ENCODE results near the gene RPS6KA6.

The RPS6KA6 gene

GRCh38 chrX:84187533-84188319 lies at the start of gene RPS6KA6:
Gene RPS6KA6, minus strand, starts transcription at chrX:84188199. Its CDS starts 300 bp downstream, at chrX:84187899.
- peak; percentile 1 for DNase-seq (ENCODE audit: low spot score)

- no peak for DNase-seq (ENCODE audit: low spot score)
These were observed 36.7 kb upstream of the RPS6KA6 start for GRCh38 chrX:84224741-84225140.

- DNase-seq (ENCODE audit: low spot score), result no peak
These were observed 35.3 kb upstream of the RPS6KA6 start for GRCh38 chrX:84223261-84223660.

GRCh38 chrX:84221181-84221580 lies 33.2 kb upstream of the RPS6KA6 start:
- no peak for DNase-seq (ENCODE audit: low spot score)

- no peak for DNase-seq (ENCODE audit: low spot score)
These were observed 31.6 kb upstream of the RPS6KA6 start for GRCh38 chrX:84219551-84219950.

GRCh38 chrX:84218726-84219125 lies 30.7 kb upstream of the RPS6KA6 start:
- no peak for DNase-seq (ENCODE audit: low spot score)

GRCh38 chrX:84216881-84217280 lies 28.9 kb upstream of the RPS6KA6 start:
- DNase-seq (ENCODE audit: low spot score), result no peak

GRCh38 chrX:84216406-84216805 lies 28.4 kb upstream of the RPS6KA6 start:
- no peak for DNase-seq (ENCODE audit: low spot score)

- no peak for DNase-seq (ENCODE audit: low spot score)
These were observed 17.3 kb upstream of the RPS6KA6 start for GRCh38 chrX:84205276-84205675.

GRCh38 chrX:84199688-84200087 lies 11.7 kb upstream of the RPS6KA6 start:
- no peak for DNase-seq (ENCODE audit: low spot score)

- DNase-seq (ENCODE audit: low spot score), result no peak
These were observed 9.6 kb upstream of the RPS6KA6 start for GRCh38 chrX:84197550-84197949.

- no peak for DNase-seq (ENCODE audit: low spot score)
These were observed 4.0 kb upstream of the RPS6KA6 start for GRCh38 chrX:84192006-84192405.

- DNase-seq (ENCODE audit: low spot score), result no peak
These were observed 1.1 kb upstream of the RPS6KA6 start for GRCh38 chrX:84189125-84189524.

- peak; percentile 11 for DNase-seq (ENCODE audit: low spot score)
These were observed 378 bp upstream of the RPS6KA6 start for GRCh38 chrX:84188320-84188834.

- peak; percentile 1 for DNase-seq (ENCODE audit: low spot score)
These were observed 1.1 kb downstream of the RPS6KA6 start for GRCh38 chrX:84186603-84187532.

GRCh38 chrX:84182516-84182915 lies 5.5 kb downstream of the RPS6KA6 start:
- DNase-seq (ENCODE audit: low spot score), result no peak

GRCh38 chrX:84175958-84176357 lies 12.0 kb downstream of the RPS6KA6 start:
- no peak for DNase-seq (ENCODE audit: low spot score)

GRCh38 chrX:84175274-84175673 lies 12.7 kb downstream of the RPS6KA6 start:
- no peak for DNase-seq (ENCODE audit: low spot score)

GRCh38 chrX:84174348-84174747 lies 13.7 kb downstream of the RPS6KA6 start:
- no peak for DNase-seq (ENCODE audit: low spot score)

GRCh38 chrX:84170931-84171330 lies 17.1 kb downstream of the RPS6KA6 start:
- no peak for DNase-seq (ENCODE audit: low spot score)

GRCh38 chrX:84168574-84168973 lies 19.4 kb downstream of the RPS6KA6 start:
- DNase-seq (ENCODE audit: low spot score), result no peak

- peak; percentile 3 for DNase-seq (ENCODE audit: low spot score)
These were observed 19.9 kb downstream of the RPS6KA6 start for GRCh38 chrX:84168095-84168494.

- no peak for DNase-seq (ENCODE audit: low spot score)
These were observed 22.3 kb downstream of the RPS6KA6 start for GRCh38 chrX:84165711-84166110.
